ENCODE results near the gene NARF.
"Not testable (repeated sequence)": the region's sequence is repeated elsewhere in the genome, so short reads cannot be mapped to it uniquely, and the experiment has no call there.

Gene NARF

GRCh38 chr17:82534401-82534812 lies 75.9 kb downstream of the NARF start:
- Histone ChIP-seq H3K9me3 (ENCODE audit: control insufficient read depth, insufficient read depth, low read length) (no peaks in the 10 kb centered on the region), H3K27me3 (ENCODE audit: control insufficient read depth, low read length) (no peaks in the 10 kb centered on the region), H3K4me3 (ENCODE audit: low read length) (no peak overlapping the region), H4K20me1 (ENCODE audit: control insufficient read depth, insufficient read depth, low read depth, low read length) (peaks cover 40% of the 10 kb centered on the region), H3K36me3 (ENCODE audit: control insufficient read depth, low read length) (0 out of 2 replicates have a peak, but pooled peaks cover 3% of the 10 kb centered on the region), H3K4me1 (ENCODE audit: control insufficient read depth, low read length) (peaks cover 52% of the 10 kb centered on the region), H3K9me2 (replicated peaks; ENCODE audit: control insufficient read depth, low read length) (no peaks in the 10 kb centered on the region), H3K27ac (ENCODE audit: low read depth, low read length) (no peak overlapping the region), H3K79me2 (ENCODE audit: control insufficient read depth, low read length) (peaks cover 100% of the 10 kb centered on the region), H3F3A (ENCODE audit: control insufficient read depth, insufficient read depth) (no peaks in the 10 kb centered on the region), H3K4me2 (ENCODE audit: low read length) (no peak overlapping the region)
- TF ChIP-seq CTCF (IDR thresholded peaks at IDR 0.05; ENCODE audit: low read depth, low read length, poor library complexity, severe bottlenecking) = no peak
- TF ChIP-seq EZH2phosphoT487 (IDR thresholded peaks at IDR 0.05; ENCODE audit: borderline replicate concordance, low read length) = no peak

GRCh38 chr17:82536512-82537201 lies 78.1 kb downstream of the NARF start:
- H3K27me3 ChIP-seq (ENCODE audit: control insufficient read depth, low read length) = no peaks in the 10 kb centered on the region
- no peaks in the 10 kb centered on the region for H3K9me3 ChIP-seq (ENCODE audit: control insufficient read depth, insufficient read depth, low read length)
- H3F3A ChIP-seq (ENCODE audit: control insufficient read depth, insufficient read depth) = no peaks in the 10 kb centered on the region
- peaks cover 42% of the 10 kb centered on the region for H4K20me1 ChIP-seq (ENCODE audit: control insufficient read depth, insufficient read depth, low read depth, low read length)
- TF ChIP-seq CTCF (IDR thresholded peaks at IDR 0.05; ENCODE audit: low read depth, low read length, poor library complexity, severe bottlenecking) (no peak), EZH2phosphoT487 (IDR thresholded peaks at IDR 0.05; ENCODE audit: borderline replicate concordance, low read length) (no peak)
- H3K4me1 ChIP-seq (ENCODE audit: control insufficient read depth, low read length) = peaks cover 44% of the 10 kb centered on the region
- H3K4me3 ChIP-seq (ENCODE audit: low read length) = no peak overlapping the region
- H3K27ac ChIP-seq (ENCODE audit: low read depth, low read length) = no peak overlapping the region
- no peaks in the 10 kb centered on the region for H3K9me2 ChIP-seq (replicated peaks; ENCODE audit: control insufficient read depth, low read length)
- 0 out of 2 replicates have a peak, but pooled peaks cover 3% of the 10 kb centered on the region for H3K36me3 ChIP-seq (ENCODE audit: control insufficient read depth, low read length)
- peaks cover 100% of the 10 kb centered on the region for H3K79me2 ChIP-seq (ENCODE audit: control insufficient read depth, low read length)
- no peak overlapping the region for H3K4me2 ChIP-seq (ENCODE audit: low read length)

GRCh38 chr17:82537228-82537627 lies 78.7 kb downstream of the NARF start:
- Histone ChIP-seq H3K79me2 (ENCODE audit: control insufficient read depth, low read length) (peaks cover 100% of the 10 kb centered on the region), H3K4me1 (ENCODE audit: control insufficient read depth, low read length) (peaks cover 44% of the 10 kb centered on the region), H4K20me1 (ENCODE audit: control insufficient read depth, insufficient read depth, low read depth, low read length) (peaks cover 42% of the 10 kb centered on the region)
- H3K4me2 ChIP-seq (ENCODE audit: low read length); H3K36me3 ChIP-seq (ENCODE audit: control insufficient read depth, low read length); H3K4me3 ChIP-seq (ENCODE audit: low read length); H3K27me3 ChIP-seq (ENCODE audit: control insufficient read depth, low read length); H3F3A ChIP-seq (ENCODE audit: control insufficient read depth, insufficient read depth); H3K9me2 ChIP-seq (replicated peaks; ENCODE audit: control insufficient read depth, low read length); H3K27ac ChIP-seq (ENCODE audit: low read depth, low read length); H3K9me3 ChIP-seq (ENCODE audit: control insufficient read depth, insufficient read depth, low read length): not testable (repeated sequence)

- H3F3A ChIP-seq (ENCODE audit: control insufficient read depth, insufficient read depth); H3K27me3 ChIP-seq (ENCODE audit: control insufficient read depth, low read length); H3K4me2 ChIP-seq (ENCODE audit: low read length); H3K9me3 ChIP-seq (ENCODE audit: control insufficient read depth, insufficient read depth, low read length); H3K27ac ChIP-seq (ENCODE audit: low read depth, low read length); H3K36me3 ChIP-seq (ENCODE audit: control insufficient read depth, low read length); H3K9me2 ChIP-seq (replicated peaks; ENCODE audit: control insufficient read depth, low read length); H3K4me3 ChIP-seq (ENCODE audit: low read length): not testable (repeated sequence)
- Histone ChIP-seq H3K79me2 (ENCODE audit: control insufficient read depth, low read length) (peaks cover 100% of the 10 kb centered on the region), H3K4me1 (ENCODE audit: control insufficient read depth, low read length) (peaks cover 61% of the 10 kb centered on the region), H4K20me1 (ENCODE audit: control insufficient read depth, insufficient read depth, low read depth, low read length) (peaks cover 37% of the 10 kb centered on the region)
Measured at GRCh38 chr17:82539076-82539475, 80.5 kb downstream of the NARF start.

All from DOHH2 (cell line).